BJ (cell line): ENCODE results near the gene AZI2. TPM values are rescaled to one million over a fixed set of nuclear protein-coding genes. Genes with fewer than 3 reads are reported as not detected.

Source experiments
- CTCF ChIA-PET: fragments of 350-600 bp; formaldehyde crosslinking; extraction: SDS; loops from one replicate; lab custom pipeline; 2021; ENCODE audit warnings: antibody characterized with exemption, inconsistent platforms; lab: Yijun Ruan, JAX
- POLR2A ChIA-PET: fragments of 300-600 bp; sonication (Branson Sonifier 250); formaldehyde crosslinking; extraction: SDS; loops from one replicate; lab custom pipeline; 2021; ENCODE audit warnings: antibody characterized with exemption; lab: Charles Lee
- DNase-seq: peaks from one replicate; pipeline ENCODE4 v3.0.0-alpha.2; 2011; ENCODE audit warnings: low read depth
- H3K27me3 ChIP-seq: 2 replicates; pipeline ENCODE4 v1.6.0; 2011; ENCODE audit warnings: low read length; ENCODE audit not compliant: control insufficient read depth, insufficient read depth
- H3K36me3 ChIP-seq: 2 replicates; pipeline ENCODE4 v1.5.1; 2011; ENCODE audit warnings: low read length; ENCODE audit not compliant: control insufficient read depth, insufficient read depth
- H3K4me3 ChIP-seq: 2 replicates; pipeline ENCODE4 v1.5.1; 2011; ENCODE audit warnings: low read depth, mild to moderate bottlenecking, control low read depth, low read length
- polyA plus RNA-seq: library from polyadenylated mRNA; depleted of rRNA; stranded (reverse); fragments of >200 nt; gene quantifications from 2 replicates; pipeline ENCODE4 v1.2.3, GENCODE V29; 2011; rRNA removed
- TF ChIP-seq, protein P1 (sequence below): IDR thresholded peaks from 2 replicates; pipeline ENCODE4 v1.5.1; 2011; ENCODE audit warnings: low read depth, mild to moderate bottlenecking, control low read depth, inconsistent platforms, low read length, moderate library complexity; ENCODE audit not compliant: insufficient read depth

Gene AZI2
- polyA plus RNA-seq, 1 experiment = 62.9 TPM

DNA sequence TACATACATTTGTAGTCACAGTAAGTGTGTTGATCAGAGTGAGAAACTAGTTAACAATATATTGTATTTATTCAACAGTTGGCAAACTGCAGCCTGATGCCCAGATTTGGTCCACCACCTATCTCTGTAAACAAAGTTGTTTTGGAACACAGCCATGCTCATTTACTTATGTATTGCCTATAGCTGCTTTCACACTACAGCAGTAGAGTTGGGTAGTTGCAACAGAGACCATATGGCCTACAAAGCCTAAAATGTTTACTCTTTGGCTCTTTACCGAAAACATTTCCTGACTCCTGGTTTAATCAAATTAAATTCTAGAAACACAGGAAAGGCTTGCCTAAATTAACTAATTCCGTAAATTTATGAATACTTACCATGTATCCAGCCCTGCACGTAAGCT, 67.8 kb downstream of the AZI2 start:
- POLR2A ChIA-PET = no interaction called here

DNA sequence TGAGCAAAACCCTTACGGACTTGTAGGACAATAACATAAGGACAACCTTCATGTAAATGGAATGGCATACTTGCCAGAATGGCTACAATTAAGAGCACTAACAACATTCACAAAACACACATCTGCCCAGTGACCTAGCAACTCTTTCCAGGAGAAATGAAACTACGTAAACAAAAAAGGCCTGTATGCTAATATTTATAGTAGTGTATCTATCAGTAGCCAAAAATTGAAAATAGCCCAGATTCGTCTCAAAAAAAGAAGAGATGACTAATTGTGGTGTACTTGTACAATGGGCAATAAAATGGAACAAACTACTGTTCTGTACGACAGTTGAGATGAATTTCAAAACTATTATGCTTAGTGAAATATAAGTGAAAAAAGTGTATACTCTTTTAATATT, 68.9 kb downstream of the AZI2 start:
- TF ChIP-seq, protein P1, sequence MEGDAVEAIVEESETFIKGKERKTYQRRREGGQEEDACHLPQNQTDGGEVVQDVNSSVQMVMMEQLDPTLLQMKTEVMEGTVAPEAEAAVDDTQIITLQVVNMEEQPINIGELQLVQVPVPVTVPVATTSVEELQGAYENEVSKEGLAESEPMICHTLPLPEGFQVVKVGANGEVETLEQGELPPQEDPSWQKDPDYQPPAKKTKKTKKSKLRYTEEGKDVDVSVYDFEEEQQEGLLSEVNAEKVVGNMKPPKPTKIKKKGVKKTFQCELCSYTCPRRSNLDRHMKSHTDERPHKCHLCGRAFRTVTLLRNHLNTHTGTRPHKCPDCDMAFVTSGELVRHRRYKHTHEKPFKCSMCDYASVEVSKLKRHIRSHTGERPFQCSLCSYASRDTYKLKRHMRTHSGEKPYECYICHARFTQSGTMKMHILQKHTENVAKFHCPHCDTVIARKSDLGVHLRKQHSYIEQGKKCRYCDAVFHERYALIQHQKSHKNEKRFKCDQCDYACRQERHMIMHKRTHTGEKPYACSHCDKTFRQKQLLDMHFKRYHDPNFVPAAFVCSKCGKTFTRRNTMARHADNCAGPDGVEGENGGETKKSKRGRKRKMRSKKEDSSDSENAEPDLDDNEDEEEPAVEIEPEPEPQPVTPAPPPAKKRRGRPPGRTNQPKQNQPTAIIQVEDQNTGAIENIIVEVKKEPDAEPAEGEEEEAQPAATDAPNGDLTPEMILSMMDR = no peak
- POLR2A ChIA-PET = no interaction called here
- H3K4me3 ChIP-seq = no peak overlapping the region
- H3K36me3 ChIP-seq = peaks cover 4% of the 10 kb centered on the region; the same call in 1 of the 2 replicates
- CTCF ChIA-PET = interaction anchor here (1.4 kb wide), 1 partner anchor 12 kb away, joined by 4 read pairs; no protein-coding TSS in a partner anchor
- no peaks in the 10 kb centered on the region for H3K27me3 ChIP-seq
- DNase-seq = no peak

More for the DNA sequence above, 67.8 kb downstream of the AZI2 start:
- CTCF ChIA-PET = no interaction called here
- no peak for DNase-seq
- Histone ChIP-seq H3K4me3 (no peak overlapping the region), H3K27me3 (no peaks in the 10 kb centered on the region), H3K36me3 (no peaks in the 10 kb centered on the region)
- TF ChIP-seq, protein P1 = no peak

DNA sequence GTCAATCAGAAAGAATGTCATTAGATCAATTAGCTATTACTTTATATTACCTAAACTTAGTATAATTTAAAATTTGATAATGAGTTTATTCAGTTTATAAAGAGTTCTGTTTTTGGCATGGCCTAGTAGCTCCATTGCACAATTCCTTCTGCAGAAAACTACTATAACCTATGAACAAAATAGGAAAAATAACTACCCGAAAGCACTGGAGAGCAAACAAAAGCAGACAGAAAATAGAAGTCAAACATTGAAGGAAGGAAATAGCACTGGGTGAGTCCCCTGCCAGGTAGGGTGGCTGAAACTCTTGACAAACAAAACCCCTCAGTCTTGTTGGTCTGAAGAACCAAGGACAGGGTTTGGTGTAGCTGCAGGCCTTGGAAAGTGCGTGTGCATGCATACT, 69.7 kb downstream of the AZI2 start:
- DNase-seq = no peak
- POLR2A ChIA-PET = no interaction called here
- TF ChIP-seq, protein P1 = no peak
- H3K4me3 ChIP-seq = no peak overlapping the region
- CTCF ChIA-PET = interaction anchor here (1.4 to 2.0 kb wide), 3 partner anchors 8 to 13 kb away, joined by 3 to 5 read pairs (median 4); no protein-coding TSS in a partner anchor
- peaks cover 4% of the 10 kb centered on the region; the same call in 1 of the 2 replicates for H3K36me3 ChIP-seq
- H3K27me3 ChIP-seq = no peaks in the 10 kb centered on the region

DNA sequence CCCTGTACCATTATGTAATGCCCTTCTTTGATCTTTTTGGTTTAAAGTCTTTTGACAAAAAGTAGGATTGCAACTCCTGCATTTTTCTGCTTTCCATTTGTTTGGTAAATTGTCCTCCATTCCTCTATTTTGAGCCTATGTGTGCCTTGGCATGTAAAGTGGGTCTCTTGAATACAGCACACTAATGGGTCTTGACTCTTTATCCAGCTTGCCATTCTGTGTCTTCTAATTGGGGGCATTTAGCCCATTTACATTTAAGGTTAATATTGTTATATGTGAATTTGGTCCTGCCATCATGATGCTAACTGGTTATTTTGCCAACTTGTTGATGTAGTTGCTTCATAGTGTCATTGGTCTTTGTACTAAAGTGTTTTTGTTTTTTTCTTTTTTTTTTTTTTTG, 74.8 kb downstream of the AZI2 start:
- Histone ChIP-seq H3K4me3 (no peak overlapping the region), H3K36me3 (peaks cover 4% of the 10 kb centered on the region; the same call in 1 of the 2 replicates), H3K27me3 (no peaks in the 10 kb centered on the region)
- DNase-seq = no peak
- TF ChIP-seq, protein P1 = no peak
- ChIA-PET CTCF (interaction anchor here (0.8 kb wide), 1 partner anchor 13 kb away, joined by 3 read pairs; no protein-coding TSS in a partner anchor), POLR2A (no interaction called here)

Other genes starting within 250 kb of the AZI2 start
- 8.8 and 16.2 TPM in 2 replicates for gene CMC1, start 107.2 kb downstream of the AZI2 start, polyA plus RNA-seq
- 0.20 and 0.51 TPM in 2 replicates for gene ZCWPW2, start 103 bp downstream of the AZI2 start, polyA plus RNA-seq